H1 (cell line): ENCODE measurements around the gene SFXN2. TPM values are rescaled to one million over a fixed set of nuclear protein-coding genes. Genes with fewer than 3 reads are reported as not detected.

Experiments
- BRCA1 ChIP-seq: IDR thresholded peaks from 2 replicates; pipeline ENCODE4 v1.6.1; 2012; ENCODE audit warnings: low read depth, low read length, improper control_type of control experiment
- NRF1 ChIP-seq: IDR thresholded peaks from 2 replicates; pipeline ENCODE4 v1.6.1; 2011; ENCODE audit warnings: mild to moderate bottlenecking, low read depth, low read length, improper control_type of control experiment
- SIN3A ChIP-seq, 2 experiments: IDR thresholded peaks in 1 of 2; conservative IDR thresholded peaks in 1 of 2; 2 replicates each; pipeline ENCODE4 v1.6.1; 2011 to 2012; ENCODE audit warnings: low read length in 2 of 2, improper control_type of control experiment in 1 of 2, low read depth in 1 of 2, mild to moderate bottlenecking in 1 of 2
- SP4 ChIP-seq: IDR thresholded peaks from 2 replicates; pipeline ENCODE4 v1.6.1; 2012; ENCODE audit warnings: low read length, inconsistent platforms
- polyA plus RNA-seq, 7 experiments: library from polyadenylated mRNA; depleted of rRNA in 3 of 7; stranded (reverse) in 5 of 7; unstranded in 2 of 7; fragments of >200 nt in 5 of 7; fragments of 200-250 nt in 2 of 7; gene quantifications; 1 replicate in 5 of 7; 2 replicates in 1 of 7; 4 replicates in 1 of 7; pipeline versions ENCODE4 v1.2.1 to v1.2.3, GENCODE V29; 2011 to 2013; ENCODE audit warnings: missing spikeins in 2 of 7, mixed read lengths in 2 of 7
- total RNA-seq: library from RNA; stranded (reverse); fragmentation: NEBNext Ultra II Directional; extraction: Animal tissue kit (Norgen Biotek cat#: 25700); gene quantifications from 2 replicates; pipeline ENCODE4 v1.2.1, GENCODE V29; 2021

SFXN2 gene
- total and polyA plus RNA-seq, 2 of the 8 experiments (the other 6 are each of a cell fraction or from before 2014, with no cell fraction given) = 20.5 to 23.5 TPM

DNA sequence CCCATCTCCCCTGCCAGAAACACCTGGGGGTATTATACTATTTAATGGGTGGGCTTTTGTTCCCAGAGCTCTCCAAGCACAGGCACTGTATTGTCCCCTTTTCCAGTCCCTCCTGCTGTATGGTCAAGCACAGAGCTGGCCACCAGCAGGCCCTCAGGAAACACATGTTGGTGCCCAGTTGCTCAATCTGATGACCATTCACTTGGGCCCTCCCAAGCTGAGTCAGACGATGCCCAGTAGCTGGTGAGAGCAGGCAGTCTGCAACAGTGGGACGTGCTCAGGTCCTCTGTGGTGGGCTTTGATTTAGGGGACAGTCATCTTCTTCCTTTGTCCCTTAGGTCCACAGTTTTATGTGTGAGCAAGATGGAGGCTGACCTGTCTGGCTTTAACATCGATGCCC is 11.8 kb downstream of the SFXN2 start (continued):
- TF ChIP-seq SP4 = no peak
- no peak for TF ChIP-seq SIN3A (conservative IDR thresholded peaks at IDR 0.05 in 1 of 2, IDR thresholded peaks at IDR 0.05 in 1 of 2; ENCODE audit: low read depth in 1 of 2, low read length in 2 of 2)
- no peak for TF ChIP-seq NRF1
- TF ChIP-seq BRCA1 = no peak
